ENCODE results near the gene KRTAP10-1.
"Not testable (repeated sequence)": the region's sequence is repeated elsewhere in the genome, so short reads cannot be mapped to it uniquely, and the experiment has no call there.

KRTAP10-1 gene

DNA sequence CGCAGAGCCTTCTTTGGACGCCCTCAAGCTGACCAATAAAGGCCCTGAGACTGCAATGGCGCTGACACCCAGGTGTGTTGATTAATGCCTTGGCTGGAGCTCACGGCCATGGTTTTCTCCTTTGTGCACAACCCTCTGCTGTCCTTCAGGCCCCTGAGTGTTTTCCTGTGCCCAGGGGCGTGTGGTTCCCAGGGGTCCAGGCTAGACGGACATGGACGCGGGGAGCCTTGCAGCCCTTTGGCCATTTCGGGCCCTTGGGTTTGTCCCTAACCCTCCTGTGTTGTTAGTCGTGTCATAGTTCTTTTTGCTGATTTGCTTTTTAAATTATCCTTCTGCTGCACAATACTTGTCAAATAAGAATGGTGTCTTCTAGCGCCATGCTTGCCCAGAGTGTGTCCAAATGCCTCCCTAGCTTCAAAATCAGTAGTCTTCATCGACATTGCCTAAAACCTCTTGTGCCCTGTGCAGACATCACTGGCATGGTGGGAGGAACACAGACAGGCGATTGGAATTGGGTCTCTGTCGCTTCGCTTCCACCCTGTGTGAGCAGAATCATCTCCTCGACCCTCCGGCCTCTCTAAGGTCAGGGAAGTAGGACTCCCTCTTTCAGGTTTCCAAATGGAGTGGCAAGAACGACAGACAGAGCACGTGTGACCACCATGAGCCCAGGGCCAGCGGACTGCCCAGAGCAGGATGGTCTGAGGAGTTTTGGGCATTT, 35.5 kb upstream of the KRTAP10-1 start:
- TF ChIP-seq SUZ12 (IDR thresholded peaks at IDR 0.05) = no peak
- TF ChIP-seq TARDBP (IDR thresholded peaks at IDR 0.05) = no peak
- TF ChIP-seq BHLHE40 (IDR thresholded peaks at IDR 0.05; ENCODE audit: borderline replicate concordance) = no peak
- TF ChIP-seq CTBP1 (IDR thresholded peaks at IDR 0.05; ENCODE audit: borderline replicate concordance) = no peak
- ChIA-PET CTCF (no interaction called here), POLR2A (no interaction called here)
- DNase-seq (ENCODE audit: extremely low spot score) = no peak

DNA sequence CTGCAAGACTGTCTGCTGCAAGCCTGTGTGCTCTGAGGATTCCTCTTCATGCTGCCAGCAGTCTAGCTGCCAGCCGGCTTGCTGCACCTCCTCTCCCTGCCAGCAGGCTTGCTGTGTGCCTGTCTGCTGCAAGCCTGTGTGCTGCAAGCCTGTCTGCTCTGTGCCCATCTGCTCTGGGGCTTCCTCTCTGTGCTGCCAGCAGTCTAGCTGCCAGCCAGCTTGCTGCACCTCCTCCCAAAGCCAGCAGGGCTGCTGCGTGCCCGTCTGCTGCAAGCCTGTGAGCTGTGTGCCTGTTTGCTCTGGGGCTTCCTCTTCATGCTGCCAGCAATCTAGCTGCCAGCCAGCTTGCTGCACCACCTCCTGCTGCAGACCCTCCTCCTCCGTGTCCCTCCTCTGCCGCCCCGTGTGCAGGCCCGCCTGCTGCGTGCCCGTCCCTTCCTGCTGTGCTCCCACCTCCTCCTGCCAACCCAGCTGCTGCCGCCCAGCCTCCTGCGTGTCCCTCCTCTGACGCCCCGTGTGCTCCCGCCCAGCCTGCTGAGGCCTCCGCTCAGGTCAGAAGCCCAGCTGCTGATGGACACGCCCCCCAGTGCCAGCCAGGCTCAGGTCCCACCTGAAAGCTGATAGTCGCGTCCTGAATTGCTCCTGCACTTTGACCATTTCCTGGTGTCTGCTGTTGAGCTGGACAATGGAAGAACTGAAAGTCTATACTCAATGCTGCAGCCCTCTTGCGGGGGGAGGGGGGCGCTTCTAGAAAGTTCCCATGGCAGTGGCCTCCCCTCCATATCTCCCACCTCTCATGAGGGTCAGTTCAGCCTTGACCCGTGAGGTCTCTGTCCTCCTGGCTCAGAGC, 34.7 kb upstream of the KRTAP10-1 start:
- CTCF ChIA-PET = no interaction called here
- POLR2A ChIA-PET = no interaction called here
- TF ChIP-seq CTBP1 (IDR thresholded peaks at IDR 0.05; ENCODE audit: borderline replicate concordance) (no peak), ARNT (IDR thresholded peaks at IDR 0.05) (no peak), BHLHE40 (IDR thresholded peaks at IDR 0.05; ENCODE audit: borderline replicate concordance) (no peak), HDGF (IDR thresholded peaks at IDR 0.05; ENCODE audit: borderline replicate concordance) (no peak), ELF4 (IDR thresholded peaks at IDR 0.05) (no peak), ZNF384 (IDR thresholded peaks at IDR 0.05) (no peak), FOXM1 (IDR thresholded peaks at IDR 0.05; ENCODE audit: borderline replicate concordance) (no peak)
- DNase-seq (ENCODE audit: extremely low spot score) = no peak

DNA sequence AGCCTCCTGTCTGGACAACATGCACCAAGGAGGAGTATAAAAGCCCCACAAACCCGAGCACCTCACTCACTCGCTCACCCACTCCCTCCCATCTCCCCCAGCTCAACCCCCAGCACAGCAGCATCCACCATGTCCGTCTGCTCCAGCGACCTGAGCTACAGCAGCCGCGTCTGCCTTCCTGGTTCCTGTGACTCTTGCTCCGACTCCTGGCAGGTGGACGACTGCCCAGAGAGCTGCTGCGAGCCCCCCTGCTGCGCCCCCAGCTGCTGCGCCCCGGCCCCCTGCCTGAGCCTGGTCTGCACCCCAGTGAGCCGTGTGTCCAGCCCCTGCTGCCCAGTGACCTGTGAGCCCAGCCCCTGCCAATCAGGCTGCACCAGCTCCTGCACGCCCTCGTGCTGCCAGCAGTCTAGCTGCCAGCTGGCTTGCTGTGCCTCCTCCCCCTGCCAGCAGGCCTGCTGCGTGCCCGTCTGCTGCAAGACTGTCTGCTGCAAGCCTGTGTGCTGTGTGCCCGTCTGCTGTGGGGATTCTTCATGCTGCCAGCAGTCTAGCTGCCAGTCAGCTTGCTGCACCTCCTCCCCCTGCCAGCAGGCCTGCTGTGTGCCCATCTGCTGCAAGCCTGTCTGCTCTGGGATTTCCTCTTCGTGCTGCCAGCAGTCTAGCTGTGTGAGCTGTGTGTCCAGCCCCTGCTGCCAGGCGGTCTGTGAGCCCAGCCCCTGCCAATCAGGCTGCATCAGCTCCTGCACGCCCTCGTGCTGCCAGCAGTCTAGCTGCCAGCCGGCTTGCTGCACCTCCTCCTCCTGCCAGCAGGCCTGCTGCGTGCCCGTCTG, 33.8 kb upstream of the KRTAP10-1 start, which contains the start of gene KRTAP10-4:
Gene KRTAP10-4 (plus strand): TSS at position 100 of the 827 bp plus-strand sequence. CDS start 30 bp downstream, at position 130.
- CTCF ChIA-PET; DNase-seq (ENCODE audit: extremely low spot score); POLR2A ChIA-PET: not testable (repeated sequence)

DNA sequence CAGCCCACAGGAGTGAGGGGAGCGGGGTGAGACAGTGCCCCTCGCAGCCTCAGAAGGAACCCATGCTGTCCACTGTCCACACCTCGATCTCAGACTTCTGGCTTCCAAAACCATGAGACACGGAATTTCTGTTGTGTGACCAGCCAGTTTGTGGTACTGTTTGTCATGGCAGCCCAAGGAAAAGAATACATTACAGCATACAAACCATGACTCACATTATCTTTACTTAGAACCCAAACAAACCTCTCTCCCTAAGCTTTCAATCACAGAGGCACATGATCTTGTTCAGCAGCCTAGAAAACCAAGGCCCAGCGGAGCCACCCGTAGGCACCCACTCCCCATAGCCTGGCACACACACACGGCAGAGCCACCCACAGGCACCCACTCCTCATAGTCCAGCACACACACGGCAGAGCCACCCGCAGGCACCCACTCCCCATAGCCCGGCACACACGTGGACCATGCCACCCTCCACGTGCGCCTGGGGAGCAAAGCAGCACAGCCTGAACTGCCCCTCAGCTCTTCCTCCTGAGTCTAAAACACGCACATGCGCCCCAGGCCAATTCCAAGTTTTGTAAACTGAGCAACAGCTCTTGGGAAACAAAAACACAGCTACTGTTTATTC, 33.1 kb upstream of the KRTAP10-1 start:
- DNase-seq (ENCODE audit: extremely low spot score) = no peak
- TF ChIP-seq FOXK2 (IDR thresholded peaks at IDR 0.05) (no peak), ELF4 (IDR thresholded peaks at IDR 0.05) (no peak), ZNF384 (IDR thresholded peaks at IDR 0.05) (no peak), LEF1 (IDR thresholded peaks at IDR 0.05; ENCODE audit: borderline replicate concordance) (no peak), FOXA1 (IDR thresholded peaks at IDR 0.05) (no peak), HDGF (IDR thresholded peaks at IDR 0.05; ENCODE audit: borderline replicate concordance) (no peak), SUZ12 (IDR thresholded peaks at IDR 0.05) (no peak), TARDBP (IDR thresholded peaks at IDR 0.05) (no peak), CTBP1 (IDR thresholded peaks at IDR 0.05; ENCODE audit: borderline replicate concordance) (no peak), NFRKB (IDR thresholded peaks at IDR 0.05) (no peak), ARNT (IDR thresholded peaks at IDR 0.05) (no peak), FOXM1 (IDR thresholded peaks at IDR 0.05; ENCODE audit: borderline replicate concordance) (no peak), L3MBTL2 (conservative IDR thresholded peaks at IDR 0.05) (no peak), SP1 (IDR thresholded peaks at IDR 0.05) (no peak), BHLHE40 (IDR thresholded peaks at IDR 0.05; ENCODE audit: borderline replicate concordance) (no peak)
- TF ChIP-seq, protein P1, sequence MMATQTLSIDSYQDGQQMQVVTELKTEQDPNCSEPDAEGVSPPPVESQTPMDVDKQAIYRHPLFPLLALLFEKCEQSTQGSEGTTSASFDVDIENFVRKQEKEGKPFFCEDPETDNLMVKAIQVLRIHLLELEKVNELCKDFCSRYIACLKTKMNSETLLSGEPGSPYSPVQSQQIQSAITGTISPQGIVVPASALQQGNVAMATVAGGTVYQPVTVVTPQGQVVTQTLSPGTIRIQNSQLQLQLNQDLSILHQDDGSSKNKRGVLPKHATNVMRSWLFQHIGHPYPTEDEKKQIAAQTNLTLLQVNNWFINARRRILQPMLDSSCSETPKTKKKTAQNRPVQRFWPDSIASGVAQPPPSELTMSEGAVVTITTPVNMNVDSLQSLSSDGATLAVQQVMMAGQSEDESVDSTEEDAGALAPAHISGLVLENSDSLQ (IDR thresholded peaks at IDR 0.05) = no peak
- POLR2A ChIA-PET = no interaction called here
- CTCF ChIA-PET = no interaction called here

DNA sequence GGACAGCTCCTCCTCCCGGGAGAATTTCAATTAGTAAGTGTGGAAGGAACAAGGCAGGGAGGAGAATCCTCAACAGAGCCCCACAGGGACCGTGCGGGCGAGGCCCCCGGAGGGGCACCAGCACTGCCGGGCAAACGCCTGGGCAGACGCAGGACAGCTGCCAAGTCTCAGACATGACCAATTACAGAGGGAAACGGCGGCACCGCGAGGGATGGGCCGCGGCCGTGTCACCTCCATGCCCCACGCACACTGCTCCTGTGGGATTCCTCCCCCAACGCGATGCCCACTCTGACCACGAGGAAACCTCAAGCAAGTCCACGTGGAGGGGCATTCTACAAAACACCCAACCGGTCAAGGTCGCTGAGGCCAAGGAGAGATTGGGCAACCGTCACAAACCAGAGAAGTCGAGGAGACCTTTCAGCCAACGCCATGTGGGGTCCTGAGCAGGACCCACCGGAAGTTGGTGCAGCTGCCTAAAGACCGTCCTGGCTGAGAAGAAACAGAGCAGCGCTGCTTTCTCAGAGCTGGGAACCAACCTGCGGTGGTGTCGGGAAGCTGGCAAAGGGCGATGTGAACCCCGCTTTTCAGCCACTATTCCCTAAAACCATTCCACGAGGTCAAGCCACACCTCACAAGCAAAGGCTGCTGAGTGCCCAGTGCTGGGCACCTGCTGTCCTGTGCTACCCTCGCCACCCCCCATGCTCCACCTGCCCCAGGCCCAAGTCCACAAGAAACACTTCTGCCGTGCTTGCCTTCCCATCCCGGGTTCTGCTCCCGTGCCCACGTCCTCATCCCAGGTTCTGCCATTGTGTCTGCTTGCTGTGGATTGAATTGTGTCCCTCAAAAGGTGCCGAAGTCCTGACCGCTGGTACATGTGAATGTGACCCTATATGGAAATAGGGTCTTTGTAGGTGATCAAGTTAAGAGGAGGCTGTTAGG, 32.1 kb upstream of the KRTAP10-1 start:
- CTCF ChIA-PET = no interaction called here
- POLR2A ChIA-PET = no interaction called here

More for the DNA sequence above, 32.1 kb upstream of the KRTAP10-1 start:
- TF ChIP-seq ZNF384 (IDR thresholded peaks at IDR 0.05) = no peak
- TF ChIP-seq ARNT (IDR thresholded peaks at IDR 0.05) = no peak
- TF ChIP-seq FOXM1 (IDR thresholded peaks at IDR 0.05; ENCODE audit: borderline replicate concordance) = no peak
- TF ChIP-seq, protein P1 (IDR thresholded peaks at IDR 0.05) = no peak
- no peak for TF ChIP-seq LEF1 (IDR thresholded peaks at IDR 0.05; ENCODE audit: borderline replicate concordance)
- no peak for TF ChIP-seq SUZ12 (IDR thresholded peaks at IDR 0.05)
- TF ChIP-seq FOXK2 (IDR thresholded peaks at IDR 0.05) = no peak
- no peak for TF ChIP-seq ELF4 (IDR thresholded peaks at IDR 0.05)
- TF ChIP-seq L3MBTL2 (conservative IDR thresholded peaks at IDR 0.05) = no peak
- TF ChIP-seq HDGF (IDR thresholded peaks at IDR 0.05; ENCODE audit: borderline replicate concordance) = no peak
- no peak for TF ChIP-seq TARDBP (IDR thresholded peaks at IDR 0.05)
- no peak for TF ChIP-seq NFRKB (IDR thresholded peaks at IDR 0.05)
- no peak for TF ChIP-seq SP1 (IDR thresholded peaks at IDR 0.05)
- no peak for TF ChIP-seq CTBP1 (IDR thresholded peaks at IDR 0.05; ENCODE audit: borderline replicate concordance)
- TF ChIP-seq BHLHE40 (IDR thresholded peaks at IDR 0.05; ENCODE audit: borderline replicate concordance) = no peak
- no peak for TF ChIP-seq FOXA1 (IDR thresholded peaks at IDR 0.05)
- no peak for DNase-seq (ENCODE audit: extremely low spot score)

Measured in HEK293T (cell line).